SIG-M5 treated with dmso at 0.1 percent for 504 hours (cell line): ENCODE measurements around the gene FAM149A.
A peak's percentile ranks its signal among the peaks of the same experiment; 100 is the strongest.

Experiments used
- DNase-seq: peaks from one replicate; lab custom pipeline; 2025; ENCODE audit not compliant: unreplicated experiment; lab: John Stamatoyannopoulos, UW

The FAM149A gene

DNA sequence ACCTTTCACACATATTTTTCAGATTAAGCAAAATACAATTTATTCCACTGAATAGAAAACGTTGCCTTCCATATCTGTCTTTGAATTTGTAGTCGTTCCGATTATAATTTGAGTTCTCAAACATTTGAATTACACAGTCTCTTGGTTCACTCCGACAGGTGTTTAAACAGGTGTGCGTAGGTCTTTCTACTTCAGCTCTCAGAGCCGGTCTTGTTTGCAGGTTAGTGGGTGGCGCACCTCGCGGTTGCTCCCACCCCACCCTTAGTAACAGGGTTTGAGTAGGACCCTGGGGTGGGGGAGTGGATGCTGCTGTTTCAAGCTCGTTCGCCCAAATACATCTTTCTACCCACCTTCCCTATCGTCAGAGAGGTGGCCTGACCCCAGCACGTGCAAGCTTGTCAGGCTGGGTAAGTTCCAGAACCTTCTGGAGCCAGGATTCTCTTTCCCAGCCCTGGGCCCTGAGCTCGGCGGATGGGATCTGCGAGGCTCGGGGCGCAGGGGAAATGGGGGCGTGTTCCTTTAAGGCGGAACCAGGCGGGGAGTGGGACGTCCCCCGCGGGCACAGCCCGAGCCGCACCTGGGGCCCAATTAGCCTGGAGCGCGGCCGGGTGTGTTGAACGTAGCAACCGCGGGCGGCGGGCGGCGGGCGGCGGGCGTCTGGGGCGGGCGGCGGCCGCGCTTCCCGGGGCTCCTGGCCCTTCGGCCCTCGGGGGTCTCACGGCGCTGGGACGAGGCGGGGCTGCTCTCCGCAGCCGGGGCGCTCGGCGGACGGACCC lies at the start of gene FAM149A:
Gene FAM149A, plus strand, starts transcription at position 591 of the 776 bp plus-strand sequence.
- DNase-seq, result no peak

DNA sequence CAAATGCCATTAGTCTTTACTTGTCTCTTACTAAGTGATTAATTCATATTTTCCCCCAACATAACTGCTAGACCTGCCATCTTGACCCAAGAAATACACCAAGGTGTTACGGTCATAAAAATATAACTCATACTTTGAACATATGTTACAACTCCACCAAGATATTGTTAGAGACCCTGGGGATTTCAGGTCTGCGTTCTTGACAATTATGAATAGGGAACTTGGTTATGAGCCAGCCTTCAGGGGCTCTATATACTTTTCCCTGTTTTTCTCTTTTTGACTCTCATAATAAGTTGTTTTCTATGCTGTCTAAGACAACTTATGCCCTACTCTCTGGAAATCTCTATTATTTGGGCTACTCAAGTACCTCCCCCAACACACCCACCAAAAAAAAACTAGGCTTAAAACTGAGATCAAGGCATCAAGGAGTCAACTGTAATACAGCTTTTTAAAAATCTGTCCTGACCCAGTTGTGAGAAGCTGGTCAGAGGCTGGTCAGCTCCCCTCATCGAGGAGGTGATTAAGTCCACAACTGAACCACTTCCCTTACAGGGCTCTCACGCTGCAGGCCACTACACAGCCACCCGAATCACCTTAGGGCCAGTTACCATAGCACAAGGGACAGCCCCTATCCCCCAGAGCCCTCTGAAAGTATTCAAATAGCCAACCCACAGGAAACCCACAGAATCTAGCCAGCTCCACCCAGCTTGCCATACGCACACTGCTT lies 46.1 kb upstream of the FAM149A start:
- no peak for DNase-seq

DNA sequence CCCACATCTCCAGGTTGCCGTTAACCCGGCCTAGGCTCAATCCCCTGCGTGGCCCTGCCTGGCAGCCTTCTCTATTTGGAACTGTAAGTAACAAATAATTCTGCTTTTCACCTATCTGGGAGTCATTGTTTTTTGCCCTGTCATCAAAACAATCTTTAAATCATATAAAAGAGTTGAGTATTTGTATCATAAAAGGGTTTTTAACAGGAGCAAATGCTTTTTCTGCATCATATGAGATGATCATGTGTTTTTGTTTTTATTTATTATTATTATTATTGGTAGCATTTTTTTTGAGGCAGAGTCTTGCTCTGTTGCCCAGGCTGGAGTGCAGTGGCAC lies 45.6 kb upstream of the FAM149A start:
- DNase-seq, result no peak

- no peak for DNase-seq
Measured at GRCh38 chr4:186061921-186062320, 42.6 kb upstream of the FAM149A start.

DNA sequence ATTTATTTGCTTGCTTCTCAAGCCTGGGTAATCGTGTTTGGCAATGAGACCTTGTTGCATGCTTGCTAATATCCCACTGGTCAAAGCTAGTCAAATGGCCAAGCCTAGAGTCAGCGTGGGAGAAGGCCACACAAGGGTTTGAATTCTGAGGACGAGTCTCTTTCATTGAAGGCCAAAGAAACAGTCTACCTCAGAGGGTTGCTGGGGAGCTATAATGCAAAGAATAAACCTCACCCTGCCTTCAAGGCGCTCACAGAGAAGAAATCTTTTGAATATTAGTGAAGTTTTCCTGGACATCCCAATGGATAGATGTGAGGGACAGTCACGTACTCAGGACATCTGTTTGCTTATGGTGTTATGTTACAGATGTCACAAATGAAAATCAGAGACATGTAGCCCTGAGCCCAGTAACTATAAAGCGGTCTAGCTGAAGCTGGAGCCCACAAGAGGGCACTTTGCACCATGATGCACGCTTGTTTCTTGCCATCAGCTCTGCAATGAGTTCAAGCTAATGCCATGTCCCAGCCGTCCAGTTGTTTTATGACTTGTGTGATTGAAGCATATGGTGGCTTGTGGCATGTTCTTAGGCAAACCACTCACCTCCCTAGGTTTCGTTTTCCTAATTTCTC lies 36.6 kb upstream of the FAM149A start:
- DNase-seq, result peak; percentile 33

- DNase-seq, result no peak
Measured at GRCh38 chr4:186068581-186069348, 35.7 kb upstream of the FAM149A start, which contains the start of gene TLR3. TLR3 (plus strand) TSS chr4:186069156; CDS start chr4:186076620, 7,464 bp downstream.

DNA sequence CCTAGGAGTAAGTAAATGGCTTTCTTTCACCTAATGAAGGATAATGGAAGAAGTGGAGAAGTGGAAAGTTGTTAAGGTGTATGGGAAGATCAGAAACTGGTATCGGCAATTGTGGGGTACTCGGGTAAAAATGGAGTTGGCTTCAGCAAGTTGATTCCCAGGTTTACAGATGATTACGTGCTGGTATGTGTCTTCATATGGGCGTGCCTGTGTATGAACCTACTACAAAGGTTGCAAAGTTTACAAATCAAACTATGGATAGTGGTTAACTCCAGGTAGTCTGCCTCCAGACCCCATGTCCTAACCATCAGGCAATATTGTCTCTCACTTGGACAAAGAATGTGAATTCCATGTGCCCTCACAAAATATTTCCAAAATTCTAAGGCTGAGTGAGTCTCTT lies 34.8 kb upstream of the FAM149A start:
- DNase-seq, result no peak

DNA sequence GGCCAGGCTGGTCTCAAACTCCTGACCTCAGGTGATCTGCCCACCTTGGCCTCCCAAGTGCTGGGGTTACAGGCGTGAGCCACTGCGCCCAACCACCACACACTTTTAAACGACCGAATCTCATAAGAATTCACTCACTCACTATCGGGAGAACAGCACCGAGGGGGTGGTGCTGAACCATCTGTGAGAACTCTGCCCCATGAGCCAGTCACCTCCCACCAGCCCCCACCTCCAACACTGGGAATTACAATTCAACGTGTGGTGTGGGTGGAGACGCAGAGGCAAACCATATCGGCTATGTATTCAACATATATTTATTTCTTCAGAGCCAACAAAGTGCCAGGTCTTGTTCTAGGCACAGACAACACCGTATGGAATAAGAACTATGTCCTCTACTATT lies 32.0 kb upstream of the FAM149A start:
- DNase-seq, result no peak

GRCh38 chr4:186074189-186074588 lies 30.3 kb upstream of the FAM149A start:
- no peak for DNase-seq

DNA sequence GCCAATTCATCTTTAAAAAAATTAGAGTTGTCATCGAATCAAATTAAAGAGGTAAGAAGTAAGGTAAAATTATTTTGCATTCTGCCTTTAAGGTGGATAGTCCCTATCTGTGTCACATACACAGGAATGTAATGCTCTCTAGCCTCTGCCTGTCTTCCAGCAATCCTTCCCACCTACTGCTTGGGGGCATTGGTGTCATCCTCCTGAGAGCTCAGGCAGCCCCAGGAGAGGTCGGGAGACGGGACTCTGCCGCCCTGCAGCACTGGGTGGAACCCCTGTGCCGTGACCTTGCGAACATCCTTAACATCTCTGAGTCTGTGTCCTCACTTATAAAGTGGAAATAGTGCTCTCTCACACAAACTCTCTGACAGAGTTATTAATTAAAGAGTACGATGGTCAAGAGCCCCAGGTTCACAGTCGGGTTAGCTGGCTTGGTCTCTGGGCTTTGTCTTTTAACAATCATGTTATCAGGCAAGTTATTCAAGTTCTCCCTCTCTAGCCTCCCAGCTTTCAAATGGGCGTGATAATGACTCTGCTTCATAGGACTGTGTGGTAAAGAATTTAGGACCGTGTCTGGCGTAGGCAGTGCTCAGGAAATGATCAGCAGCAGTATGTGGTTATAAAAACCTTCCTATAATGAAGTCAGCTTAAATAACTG lies 25.4 kb upstream of the FAM149A start:
- no peak for DNase-seq

GRCh38 chr4:186079694-186080093 lies 24.8 kb upstream of the FAM149A start:
- DNase-seq, result no peak

DNA sequence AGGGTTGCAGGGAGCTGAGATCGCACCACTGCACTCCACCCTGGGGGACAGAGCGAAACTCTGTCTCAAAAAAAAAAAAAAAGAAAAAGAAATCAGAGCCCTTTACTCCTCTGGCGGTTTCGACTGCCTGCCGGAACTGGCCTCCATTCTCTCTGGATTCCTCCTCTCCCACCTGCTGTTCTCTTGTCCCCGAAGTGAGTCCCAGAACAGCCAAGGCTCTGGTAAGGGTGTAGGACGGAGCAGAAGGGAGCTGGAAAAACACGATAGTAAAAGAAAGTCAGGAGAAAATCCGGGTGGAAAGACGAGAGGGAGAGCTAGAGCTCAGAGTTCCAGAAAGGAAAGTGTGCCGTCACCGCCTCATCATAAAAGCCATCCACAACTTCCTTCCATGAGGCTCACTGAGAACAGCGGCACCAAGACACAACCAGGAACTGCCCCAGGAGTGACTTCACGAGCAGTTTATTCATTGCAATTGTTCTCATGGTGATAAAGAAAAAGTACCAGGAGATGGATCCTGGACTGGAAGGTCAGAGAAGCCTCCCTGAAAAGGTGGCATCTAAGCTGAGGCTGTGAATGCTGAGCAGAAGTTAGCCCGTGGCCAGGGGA lies 23.2 kb upstream of the FAM149A start:
- no peak for DNase-seq

GRCh38 chr4:186082221-186082620 lies 22.3 kb upstream of the FAM149A start:
- DNase-seq, result no peak

DNA sequence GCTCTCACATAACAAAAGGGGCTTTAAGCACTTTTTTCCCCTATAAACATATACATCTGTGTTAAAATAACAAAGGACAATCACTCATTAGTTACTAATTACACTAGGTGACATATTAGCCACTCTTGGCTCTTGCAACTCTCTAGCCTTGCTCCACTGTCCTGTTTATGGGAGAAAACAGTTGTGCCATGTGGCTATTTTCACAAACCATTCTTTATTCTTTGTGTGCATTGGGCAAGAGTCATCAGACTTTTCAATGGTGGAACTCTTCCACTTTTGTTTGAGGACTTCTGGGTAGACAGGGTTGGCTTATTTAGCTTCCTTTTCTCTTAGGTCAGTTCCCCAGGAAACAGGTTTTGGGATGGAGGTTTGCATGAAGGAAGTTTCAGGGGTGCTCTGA lies 16.0 kb upstream of the FAM149A start:
- no peak for DNase-seq

GRCh38 chr4:186092296-186092695 lies 12.2 kb upstream of the FAM149A start:
- no peak for DNase-seq

GRCh38 chr4:186095406-186095805 lies 9.1 kb upstream of the FAM149A start:
- no peak for DNase-seq

DNA sequence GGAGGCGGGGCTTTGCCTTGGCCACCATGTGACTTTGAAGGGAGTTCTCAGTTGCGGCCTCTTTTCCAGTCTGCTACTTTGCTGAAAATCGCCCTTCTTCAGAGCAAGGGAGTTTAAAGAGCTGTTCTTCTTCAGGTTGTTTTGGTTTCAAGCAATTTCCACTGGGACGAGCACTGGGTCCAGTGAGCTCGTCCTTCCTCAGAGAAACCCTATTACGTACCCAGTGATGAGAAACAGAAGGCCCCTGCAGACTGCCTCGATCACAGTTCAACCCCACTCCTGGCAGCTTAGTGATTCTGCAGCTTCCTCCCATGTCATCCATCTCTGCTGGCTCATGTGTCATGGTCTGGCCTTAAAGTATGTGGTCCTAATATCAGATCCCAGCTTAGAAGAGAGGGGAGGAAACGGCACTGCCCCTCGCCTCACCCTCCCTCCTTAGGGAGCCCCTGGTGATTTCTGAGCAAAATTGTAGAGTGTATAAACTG lies 7.8 kb upstream of the FAM149A start:
- DNase-seq, result no peak

DNA sequence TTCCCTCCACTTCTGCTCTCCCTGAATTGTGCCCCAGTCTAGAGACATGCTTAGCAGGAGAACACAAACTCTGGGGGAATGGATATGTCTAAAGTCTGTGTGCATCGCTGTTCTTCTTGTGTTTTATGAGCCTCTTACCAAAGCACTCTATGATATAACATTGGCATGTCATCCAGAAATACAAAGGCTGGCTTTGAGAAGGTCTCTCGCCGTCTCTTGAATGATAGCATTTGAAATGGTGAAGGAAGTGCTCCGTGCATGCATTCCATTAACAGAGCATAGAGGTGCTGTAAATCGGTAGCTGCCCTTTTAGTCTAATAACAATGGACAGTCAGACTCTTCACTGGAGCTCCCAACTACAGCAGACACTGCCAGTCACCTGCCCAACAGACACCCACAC lies 7.1 kb upstream of the FAM149A start:
- no peak for DNase-seq

DNA sequence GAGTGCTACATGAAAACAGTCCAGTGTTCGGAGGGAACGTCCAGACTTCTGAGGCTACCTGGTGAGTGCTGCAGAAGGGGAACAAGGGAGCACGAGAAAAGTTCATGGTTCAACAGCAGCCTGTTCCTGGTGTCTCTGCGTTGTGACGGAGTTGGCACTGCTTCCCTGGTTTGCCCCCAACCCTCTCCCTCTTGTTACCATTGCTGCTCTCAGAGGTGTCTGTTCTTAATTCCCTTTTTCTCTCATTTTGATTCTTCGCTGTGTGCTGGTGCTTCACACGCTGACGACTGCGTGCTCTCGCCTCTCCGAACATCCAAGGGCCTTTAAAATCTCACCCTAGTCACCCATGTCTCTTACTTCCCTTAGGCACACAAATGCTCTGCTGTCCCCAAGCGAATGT lies 1.6 kb upstream of the FAM149A start:
- DNase-seq, result no peak
